BJ (cell line): ENCODE results near the gene HSPD1. TPM values are rescaled to one million over a fixed set of nuclear protein-coding genes. Genes with fewer than 3 reads are reported as not detected.

Experiments used
- CTCF ChIA-PET: fragments of 350-600 bp; formaldehyde crosslinking; extraction: SDS; loops from one replicate; lab custom pipeline; 2021; ENCODE audit warnings: antibody characterized with exemption, inconsistent platforms; lab: Yijun Ruan, JAX
- POLR2A ChIA-PET: fragments of 300-600 bp; sonication (Branson Sonifier 250); formaldehyde crosslinking; extraction: SDS; loops from one replicate; lab custom pipeline; 2021; ENCODE audit warnings: antibody characterized with exemption; lab: Charles Lee
- DNase-seq: peaks from one replicate; pipeline ENCODE4 v3.0.0-alpha.2; 2011; ENCODE audit warnings: low read depth
- H3K27me3 ChIP-seq: 2 replicates; pipeline ENCODE4 v1.6.0; 2011; ENCODE audit warnings: low read length; ENCODE audit not compliant: control insufficient read depth, insufficient read depth
- H3K36me3 ChIP-seq: 2 replicates; pipeline ENCODE4 v1.5.1; 2011; ENCODE audit warnings: low read length; ENCODE audit not compliant: control insufficient read depth, insufficient read depth
- H3K4me3 ChIP-seq: 2 replicates; pipeline ENCODE4 v1.5.1; 2011; ENCODE audit warnings: low read depth, mild to moderate bottlenecking, control low read depth, low read length
- polyA plus RNA-seq: library from polyadenylated mRNA; depleted of rRNA; stranded (reverse); fragments of >200 nt; gene quantifications from 2 replicates; pipeline ENCODE4 v1.2.3, GENCODE V29; 2011
- TF ChIP-seq, protein P1 (sequence below): IDR thresholded peaks from 2 replicates; pipeline ENCODE4 v1.5.1; 2011; ENCODE audit warnings: low read depth, mild to moderate bottlenecking, control low read depth, inconsistent platforms, low read length, moderate library complexity; ENCODE audit not compliant: insufficient read depth

HSPD1 gene
- polyA plus RNA-seq, 1 experiment = 85.5 TPM

- no peak for DNase-seq
- no peaks in the 10 kb centered on the region for H3K27me3 ChIP-seq
- H3K4me3 ChIP-seq = no peak overlapping the region
- ChIA-PET CTCF (no interaction called here), POLR2A (interaction anchor here (0.6 to 1.0 kb wide), 2 partner anchors 11 to 36 kb away, joined by 3 to 4 read pairs; partner anchors contain the start of genes COQ10B and HSPD1)
- peaks cover 8% of the 10 kb centered on the region for H3K36me3 ChIP-seq
- TF ChIP-seq, protein P1, sequence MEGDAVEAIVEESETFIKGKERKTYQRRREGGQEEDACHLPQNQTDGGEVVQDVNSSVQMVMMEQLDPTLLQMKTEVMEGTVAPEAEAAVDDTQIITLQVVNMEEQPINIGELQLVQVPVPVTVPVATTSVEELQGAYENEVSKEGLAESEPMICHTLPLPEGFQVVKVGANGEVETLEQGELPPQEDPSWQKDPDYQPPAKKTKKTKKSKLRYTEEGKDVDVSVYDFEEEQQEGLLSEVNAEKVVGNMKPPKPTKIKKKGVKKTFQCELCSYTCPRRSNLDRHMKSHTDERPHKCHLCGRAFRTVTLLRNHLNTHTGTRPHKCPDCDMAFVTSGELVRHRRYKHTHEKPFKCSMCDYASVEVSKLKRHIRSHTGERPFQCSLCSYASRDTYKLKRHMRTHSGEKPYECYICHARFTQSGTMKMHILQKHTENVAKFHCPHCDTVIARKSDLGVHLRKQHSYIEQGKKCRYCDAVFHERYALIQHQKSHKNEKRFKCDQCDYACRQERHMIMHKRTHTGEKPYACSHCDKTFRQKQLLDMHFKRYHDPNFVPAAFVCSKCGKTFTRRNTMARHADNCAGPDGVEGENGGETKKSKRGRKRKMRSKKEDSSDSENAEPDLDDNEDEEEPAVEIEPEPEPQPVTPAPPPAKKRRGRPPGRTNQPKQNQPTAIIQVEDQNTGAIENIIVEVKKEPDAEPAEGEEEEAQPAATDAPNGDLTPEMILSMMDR = no peak
These were observed 35.5 kb downstream of the HSPD1 start for GRCh38 chr2:197464175-197464574.

DNA sequence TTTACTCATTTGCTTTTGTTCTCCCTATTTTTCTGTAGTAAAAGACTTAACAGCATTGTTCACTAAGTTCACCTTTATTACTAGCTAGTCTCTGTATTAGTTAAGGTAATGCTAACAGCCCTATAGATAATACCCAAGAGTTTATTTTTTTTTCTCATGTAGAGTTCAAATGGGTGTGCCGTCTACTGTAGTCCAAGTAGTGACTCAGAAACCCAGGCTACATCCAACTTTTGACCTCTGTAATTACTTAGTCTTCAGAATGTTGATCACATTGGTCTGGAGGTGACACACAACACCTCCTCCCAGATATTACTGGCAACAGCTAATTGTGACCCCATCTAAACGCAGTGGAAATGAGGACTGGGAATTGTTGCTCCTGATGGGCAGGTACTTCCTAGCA lies 38.6 kb downstream of the HSPD1 start:
- Histone ChIP-seq H3K27me3 (no peaks in the 10 kb centered on the region), H3K4me3 (no peak overlapping the region), H3K36me3 (peaks cover 5% of the 10 kb centered on the region)
- ChIA-PET CTCF (no interaction called here), POLR2A (no interaction called here)
- no peak for DNase-seq
- TF ChIP-seq, protein P1 = no peak

GRCh38 chr2:197460649-197461048 lies 39.0 kb downstream of the HSPD1 start:
- no peaks in the 10 kb centered on the region for H3K27me3 ChIP-seq
- CTCF ChIA-PET = no interaction called here
- POLR2A ChIA-PET = no interaction called here
- no peak overlapping the region for H3K4me3 ChIP-seq
- TF ChIP-seq, protein P1 = no peak
- peaks cover 5% of the 10 kb centered on the region for H3K36me3 ChIP-seq
- no peak for DNase-seq

- TF ChIP-seq, protein P1 = no peak
- Histone ChIP-seq H3K27me3 (no peaks in the 10 kb centered on the region), H3K36me3 (no peaks in the 10 kb centered on the region), H3K4me3 (no peak overlapping the region)
- DNase-seq = no peak
- CTCF ChIA-PET = interaction anchor here (0.6 kb wide), 1 partner anchor 21 kb away, joined by 3 read pairs; no protein-coding TSS in a partner anchor
- POLR2A ChIA-PET = no interaction called here
These were observed 44.2 kb downstream of the HSPD1 start for GRCh38 chr2:197455428-197455827.

- H3K36me3 ChIP-seq = no peaks in the 10 kb centered on the region
- DNase-seq = no peak
- ChIA-PET CTCF (interaction anchor here (0.6 kb wide), 1 partner anchor 21 kb away, joined by 3 read pairs; no protein-coding TSS in a partner anchor), POLR2A (no interaction called here)
- no peaks in the 10 kb centered on the region for H3K27me3 ChIP-seq
- H3K4me3 ChIP-seq = peak overlapping the region; percentile 92
- TF ChIP-seq, protein P1 = no peak
These were observed 44.7 kb downstream of the HSPD1 start for GRCh38 chr2:197454923-197455322.
